HepG2 (cell line): ENCODE measurements around the gene RAD51AP1. TPM values are rescaled to one million over a fixed set of nuclear protein-coding genes. Genes with fewer than 3 reads are reported as not detected.

ENCODE experiments used
- ATAC-seq: fragments of 200-7000 bp; cut with Tn5 transposase; 3 replicates; pipeline ENCODE4 v1.9.1; 2020; ENCODE audit warnings: mild to moderate bottlenecking, moderate library complexity
- BruUV-seq: library from RNA; stranded (reverse); fragments of 400-500 nt; replicated peaks from 2 replicates; lab custom pipeline; 2021; lab: Mats Ljungman, UMichigan
- CTCF ChIA-PET: fragments of 300-600 bp; formaldehyde crosslinking; extraction: SDS; loops from one replicate; lab custom pipeline; 2021; ENCODE audit warnings: low total read pairs, inconsistent platforms, low intra/inter-chr PET ratio; lab: Yijun Ruan, JAX
- POLR2A ChIA-PET: fragments of 350-600 bp; sonication (Branson Sonifier 250); formaldehyde crosslinking; loops from one replicate; lab custom pipeline; 2020; ENCODE audit warnings: antibody characterized with exemption, inconsistent platforms; lab: Yijun Ruan, JAX
- DNase-seq: peaks from one replicate; pipeline ENCODE4 v3.0.0-alpha.2; 2015; ENCODE audit warnings: low spot score
- FAIRE-seq: peaks from 3 replicates; lab custom pipeline; 2011; peaks lifted over from hg19 to GRCh38; lab: Jason Lieb, UNC
- H2AFZ ChIP-seq: one replicate; pipeline ENCODE4 v1.6.1; 2011; ENCODE audit warnings: low read length, inconsistent platforms
- H3K27ac ChIP-seq: fragments of 300-600 bp; 3 replicates; pipeline ENCODE4 v1.8.0; 2011; ENCODE audit warnings: mixed run types, mild to moderate bottlenecking, mixed read lengths, low read length, inconsistent platforms; ENCODE audit not compliant: insufficient read depth; ENCODE audit errors: extremely low read length
- H3K27me3 ChIP-seq, 2 experiments: fragments of 200-600 bp in 1 of 2; 2 replicates in 1 of 2; 3 replicates in 1 of 2; pipeline versions ENCODE4 v1.6.0 to v1.8.0; 2011; ENCODE audit warnings: low read length in 2 of 2, mild to moderate bottlenecking in 2 of 2, moderate library complexity in 2 of 2, inconsistent platforms in 1 of 2; ENCODE audit not compliant: insufficient read depth in 2 of 2, control insufficient read depth in 1 of 2
- H3K36me3 ChIP-seq, 2 experiments: fragments of 200-600 bp in 1 of 2; replicated peaks in 1 of 2; 2 replicates in 1 of 2; 3 replicates in 1 of 2; pipeline versions ENCODE4 v1.5.1 to v1.8.0; 2011; ENCODE audit warnings: low read length in 2 of 2, inconsistent platforms in 1 of 2; ENCODE audit not compliant: insufficient read depth in 2 of 2, control insufficient read depth in 1 of 2
- H3K4me1 ChIP-seq: 2 replicates; pipeline ENCODE4 v1.5.1; 2012; ENCODE audit warnings: low read length, inconsistent platforms; ENCODE audit not compliant: insufficient read depth
- H3K4me2 ChIP-seq: 2 replicates; pipeline ENCODE4 v1.6.0; 2011; ENCODE audit warnings: low read depth, low read length, inconsistent platforms
- H3K4me3 ChIP-seq, 3 experiments: fragments of 200-600 bp in 1 of 3; sonication (generic), shearing (Covaris generic) in 1 of 3; replicated peaks in 1 of 3; 2 replicates each; pipeline ENCODE4 v1.5.1; 2011 to 2016; ENCODE audit warnings: low read length in 3 of 3, inconsistent platforms in 2 of 3, low read depth in 2 of 3, mild to moderate bottlenecking in 2 of 3, control low read depth in 1 of 3, mixed read lengths in 1 of 3; ENCODE audit not compliant: insufficient read depth in 1 of 3
- H3K79me2 ChIP-seq: one replicate; pipeline ENCODE4 v1.6.1; 2011; ENCODE audit warnings: low read length, inconsistent platforms; ENCODE audit not compliant: insufficient read depth
- H3K9ac ChIP-seq: 2 replicates; pipeline ENCODE4 v1.6.0; 2011; ENCODE audit warnings: mild to moderate bottlenecking, low read depth, low read length, inconsistent platforms; ENCODE audit not compliant: insufficient read depth
- H3K9me3 ChIP-seq: 2 replicates; pipeline ENCODE4 v1.5.1; 2012; ENCODE audit warnings: mild to moderate bottlenecking, low read length
- H4K20me1 ChIP-seq: 2 replicates; pipeline ENCODE4 v1.6.0; 2011; ENCODE audit warnings: inconsistent platforms, mild to moderate bottlenecking, low read length, moderate library complexity; ENCODE audit not compliant: insufficient read depth
- KDM6A ChIP-seq: IDR thresholded peaks from 2 replicates; pipeline ENCODE4 v1.6.1; 2016; ENCODE audit warnings: low read depth
- KMT2A ChIP-seq: sonication (generic); formaldehyde crosslinking; IDR thresholded peaks from 2 replicates; pipeline ENCODE4 v1.4.0; 2020; ENCODE audit warnings: missing genetic modification reagents
- PAX8 ChIP-seq: sonication (generic); formaldehyde crosslinking; IDR thresholded peaks from 2 replicates; pipeline ENCODE4 v1.8.0; 2022; ENCODE audit warnings: mild to moderate bottlenecking, missing genetic modification reagents, borderline replicate concordance
- PAXIP1 ChIP-seq: sonication (generic); formaldehyde crosslinking; conservative IDR thresholded peaks from 2 replicates; pipeline ENCODE4 v1.4.0; 2020; ENCODE audit warnings: mild to moderate bottlenecking, missing genetic modification reagents, moderate library complexity
- PHF8 ChIP-seq: sonication (generic); formaldehyde crosslinking; IDR thresholded peaks from 2 replicates; pipeline ENCODE4 v1.5.0; 2020; ENCODE audit warnings: missing genetic modification reagents
- RBM22 ChIP-seq: fragments of 200-400 bp; formaldehyde crosslinking; optimal IDR thresholded peaks from 2 replicates; pipeline ENCODE3; 2017; ENCODE audit warnings: mild to moderate bottlenecking, low read length, moderate library complexity
- SUZ12 ChIP-seq: fragments of 150-350 bp; IDR thresholded peaks from 2 replicates; pipeline ENCODE4 v1.6.1; 2014; ENCODE audit warnings: low read depth, low read length
- ZNF24 ChIP-seq: fragments of 450-650 bp; IDR thresholded peaks from 2 replicates; pipeline ENCODE4 v1.6.1; 2017; ENCODE audit warnings: antibody characterized with exemption, mild to moderate bottlenecking
- ZNF329 ChIP-seq: sonication (generic); formaldehyde crosslinking; IDR thresholded peaks from 2 replicates; pipeline ENCODE4 v1.9.0; 2021; ENCODE audit warnings: low read depth, mild to moderate bottlenecking, missing genetic modification reagents
- ZNF451 ChIP-seq: sonication (generic); formaldehyde crosslinking; IDR thresholded peaks from 2 replicates; pipeline ENCODE4 v1.5.0; 2020; ENCODE audit warnings: mild to moderate bottlenecking, missing genetic modification reagents
- ZNF768 ChIP-seq: sonication (generic); formaldehyde crosslinking; IDR thresholded peaks from 2 replicates; pipeline ENCODE4 v1.4.0; 2020; ENCODE audit warnings: missing genetic modification reagents
- ZSCAN21 ChIP-seq: sonication (generic); formaldehyde crosslinking; IDR thresholded peaks from 2 replicates; pipeline ENCODE4 v1.8.0; 2022; ENCODE audit warnings: mild to moderate bottlenecking, missing genetic modification reagents, moderate library complexity, borderline replicate concordance
- WGBS: methylation state at CpG from one replicate; pipeline ENCODE4 v1.1.6; 2017; ENCODE audit warnings: low lambda C conversion rate; 5-methylcytosine and 5-hydroxymethylcytosine counted together
- in situ Hi-C: cut with HindIII; loops from 2 replicates; pipeline ENCODE4 v1.10.0; 2017; ENCODE audit warnings: low pct_unique_long_range_greater_than_20kb; ENCODE audit not compliant: extremely low pct_ligation_motif_present
- intact Hi-C: fragments of 100-400 bp; cut with micrococcal nuclease; formaldehyde crosslinking; loops from one replicate; pipeline ENCODE4 v1.10.0; 2022; ENCODE audit not compliant: unreplicated experiment
- polyA plus RNA-seq, 8 experiments: library from polyadenylated mRNA; depleted of rRNA in 3 of 8; stranded (reverse) in 7 of 8; unstranded in 1 of 8; fragments of >200 nt; fragmentation: Illumina TruSeq in 4 of 8; extraction: Trizol in 4 of 8; gene quantifications; 2 replicates each; pipeline versions ENCODE4 v1.2.1 to v1.2.3, GENCODE V29; 2011 to 2016; ENCODE audit warnings: low read depth in 4 of 8, missing spikeins in 1 of 8, mixed read lengths in 1 of 8; ENCODE audit not compliant: insufficient read depth in 1 of 8
- total RNA-seq, 5 experiments: library from RNA; depleted of rRNA; stranded (reverse); fragments of >200 nt; fragmentation: Illumina TruSeq; extraction: Trizol; gene quantifications; 2 replicates each; pipeline ENCODE4 v1.2.3, GENCODE V29; 2016; ENCODE audit warnings: low read depth in 1 of 5

RAD51AP1 gene
- total and polyA plus RNA-seq, 2 of the 13 experiments (the other 11 are each of a cell fraction or from before 2014, with no cell fraction given), result 16.6 to 49.3 TPM

GRCh38 chr12:4580281-4580688 lies 41.6 kb downstream of the RAD51AP1 start (continued):
- TF ChIP-seq PAX8 (CRISPR knock-in tag) (no peak), ZNF329 (CRISPR knock-in tag) (no peak), SUZ12 (no peak), KMT2A (CRISPR knock-in tag) (no peak)

- no peak overlapping the region for H3K4me3 ChIP-seq
- no peaks in the 10 kb centered on the region for H4K20me1 ChIP-seq
- no peaks in the 10 kb centered on the region for H3K36me3 ChIP-seq
- intact Hi-C loops (no loop called here), in situ Hi-C loops (no loop called here)
- no peak overlapping the region for H3K27ac ChIP-seq
- H3K79me2 ChIP-seq, result no peaks in the 10 kb centered on the region
- no peak overlapping the region for H2AFZ ChIP-seq
- ChIA-PET POLR2A (no interaction called here), CTCF (no interaction called here)
- no TSS peak for BruUV-seq
- ATAC-seq (no peak), DNase-seq (no peak), FAIRE-seq (no peak)
- H3K4me1 ChIP-seq, result no peaks in the 10 kb centered on the region
- H3K4me2 ChIP-seq, result no peak overlapping the region
- no peak for TF ChIP-seq ZNF768
- no peaks in the 10 kb centered on the region for H3K9me3 ChIP-seq
- H3K9ac ChIP-seq, result no peak overlapping the region
- WGBS, result 60% methylated on average over 6 of the region's 6 CpGs
- H3K27me3 ChIP-seq, result peaks cover 3 to 27% of the 10 kb centered on the region in 2 experiments; a peak in 4 of 5 replicates
These were observed 45.6 kb downstream of the RAD51AP1 start for GRCh38 chr12:4584281-4584680.

- no peak overlapping the region for H3K9ac ChIP-seq
- H3K9me3 ChIP-seq, result no peaks in the 10 kb centered on the region
- no peaks in the 10 kb centered on the region for H3K79me2 ChIP-seq
- H3K36me3 ChIP-seq, result no peaks in the 10 kb centered on the region
- intact Hi-C loops (no loop called here), in situ Hi-C loops (no loop called here)
- ChIA-PET POLR2A (no interaction called here), CTCF (no interaction called here)
- H3K4me2 ChIP-seq, result no peak overlapping the region
- no peak overlapping the region for H3K27ac ChIP-seq
- H4K20me1 ChIP-seq, result no peaks in the 10 kb centered on the region
- WGBS, result 23% methylated on average over 7 of the region's 7 CpGs
- peaks cover 3 to 27% of the 10 kb centered on the region in 2 experiments; a peak in 4 of 5 replicates for H3K27me3 ChIP-seq
- no peak overlapping the region for H3K4me3 ChIP-seq
- FAIRE-seq (no peak), DNase-seq (no peak), ATAC-seq (no peak)
- H2AFZ ChIP-seq, result no peak overlapping the region
- no TSS peak for BruUV-seq
- TF ChIP-seq PHF8 (no peak), ZNF24 (no peak), KDM6A (no peak), ZSCAN21 (CRISPR knock-in tag) (no peak), RBM22 (no peak), PAXIP1 (CRISPR knock-in tag) (no peak), ZNF451 (CRISPR knock-in tag) (no peak)
- H3K4me1 ChIP-seq, result no peaks in the 10 kb centered on the region
These were observed 46.2 kb downstream of the RAD51AP1 start for GRCh38 chr12:4584896-4585295.
